Right lobe of liver (tissue), 6 donors: Measurements from ENCODE around the gene TMEM129. TPM values are rescaled to one million over a fixed set of nuclear protein-coding genes. Genes with fewer than 3 reads are reported as not detected.

Source experiments
- ATAC-seq, 4 donors: fragments of 200-7000 bp; cut with Tn5 transposase; one replicate each; pipeline ENCODE4 v1.9.1; 2020; ENCODE audit warnings: mild to moderate bottlenecking in 4 of 4, moderate library complexity in 4 of 4
- DNase-seq, 3 donors: peaks; one replicate each; pipeline ENCODE4 v3.0.0-alpha.2; 2020
- H3K27ac ChIP-seq, 3 donors: fragments of 200-600 bp; one replicate each; pipeline ENCODE4 v1.8.0; 2022
- H3K27me3 ChIP-seq, 2 donors: fragments of 200-600 bp; one replicate each; pipeline ENCODE4 v1.8.0; 2022
- H3K36me3 ChIP-seq, 4 donors: fragments of 200-600 bp; sonication (generic) in 1 of 4; one replicate each; pipeline versions ENCODE4 v1.5.1 to v1.8.0; 2017 to 2022; ENCODE audit warnings: control low read depth in 1 of 4
- H3K4me1 ChIP-seq, 4 donors: fragments of 200-600 bp; sonication (generic) in 1 of 4; one replicate each; pipeline versions ENCODE4 v1.5.1 to v1.8.0; 2017 to 2022; ENCODE audit warnings: control low read depth in 1 of 4
- H3K4me3 ChIP-seq, 3 donors: fragments of 200-600 bp; one replicate each; pipeline ENCODE4 v1.8.0; 2022
- H3K9me3 ChIP-seq, 4 donors: fragments of 200-600 bp; sonication (generic) in 1 of 4; one replicate each; pipeline versions ENCODE4 v1.5.1 to v1.8.0; 2017 to 2022; ENCODE audit warnings: control low read depth in 1 of 4
- CTCF ChIP-seq, 4 donors: fragments of 200-600 bp in 3 of 4; fragments of 450-650 bp in 1 of 4; IDR thresholded peaks; one replicate each; pipeline versions ENCODE4 v1.5.1 to v1.8.0; 2016 to 2022; ENCODE audit warnings: antibody characterized with exemption in 4 of 4, mild to moderate bottlenecking in 2 of 4
- POLR2A ChIP-seq: fragments of 450-650 bp; IDR thresholded peaks from one replicate; pipeline ENCODE4 v1.6.1; 2017; ENCODE audit warnings: antibody characterized with exemption, mild to moderate bottlenecking
- WGBS: methylation state at CpG from one replicate; pipeline ENCODE4 v1.1.6; 2018; ENCODE audit warnings: low coverage, low lambda C conversion rate; ENCODE audit not compliant: insufficient coverage; ENCODE audit errors: missing lambda C conversion rate; 5-methylcytosine and 5-hydroxymethylcytosine counted together
- intact Hi-C, 2 donors: fragments of 100-400 bp; cut with DNase I; formaldehyde crosslinking; loops; one replicate each; pipeline versions ENCODE4 v1.11.2 to v1.14.1; 2022
- small RNA-seq, 2 experiments: library from RNA; depleted of rRNA; stranded (forward); fragments of <200 nt; gene quantifications; one replicate each; pipeline ENCODE3, GENCODE V24; 2016
- total RNA-seq, 6 experiments: library from RNA; depleted of rRNA in 2 of 6; stranded (reverse); fragments of >200 nt in 2 of 6; fragmentation: NEBNext Ultra II Directional in 3 of 6; extraction: Animal tissue kit (Norgen Biotek cat#: 25700) in 3 of 6; gene quantifications; one replicate each; pipeline versions ENCODE4 v1.1.0 to v1.2.4, GENCODE V29; 2016 to 2023
- donor health status: DM: no; HTN: yes; CAD: no.
- donor health status: DM: no; HTN: no; CAD: no.
- donor health status: DM: no; HTN: no; CAD: no.
- donor health status: DM: no; HTN: yes; CAD: no.
- donor health status: DM: no; HTN: yes; CAD: no.

The TMEM129 gene
- total RNA-seq, 6 experiments from 2014 or later: 13.8 to 51.0 (median 25.4) TPM

GRCh38 chr4:1668488-1668840, 52.7 kb downstream of the TMEM129 start:
- TF ChIP-seq CTCF (IDR thresholded peaks at IDR 0.05): no peak
- no peak for TF ChIP-seq POLR2A
- DNase-seq (no peak), ATAC-seq (no peak)
- Histone ChIP-seq H3K4me1 (no peaks in the 10 kb centered on the region), H3K9me3 (no peaks in the 10 kb centered on the region), H3K27me3 (no peaks in the 10 kb centered on the region), H3K27ac (no peak overlapping the region), H3K4me3 (no peak overlapping the region), H3K36me3 (no peaks in the 10 kb centered on the region)
- intact Hi-C loops: no loop called here
- 86% methylated on average over 1 of the region's 8 CpGs for WGBS

GRCh38 chr4:1667273-1667672, 53.9 kb downstream of the TMEM129 start:
- TF ChIP-seq CTCF (IDR thresholded peaks at IDR 0.05): no peak
- no peak for TF ChIP-seq POLR2A
- intact Hi-C loops: no loop called here

GRCh38 chr4:1666391-1666790, 54.7 kb downstream of the TMEM129 start:
- TF ChIP-seq POLR2A (no peak), CTCF (IDR thresholded peaks at IDR 0.05) (no peak)
- ATAC-seq (no peak), DNase-seq (no peak)
- no peaks in the 10 kb centered on the region for H3K36me3 ChIP-seq
- H3K4me3 ChIP-seq: no peak overlapping the region
- WGBS: 93% methylated on average over 3 of the region's 12 CpGs
- no peaks in the 10 kb centered on the region for H3K9me3 ChIP-seq
- intact Hi-C loops: no loop called here
- no peaks in the 10 kb centered on the region for H3K4me1 ChIP-seq
- no peak overlapping the region for H3K27ac ChIP-seq
- H3K27me3 ChIP-seq: no peaks in the 10 kb centered on the region

More at GRCh38 chr4:1667273-1667672, 53.9 kb downstream of the TMEM129 start:
- Histone ChIP-seq H3K9me3 (no peaks in the 10 kb centered on the region), H3K4me1 (no peaks in the 10 kb centered on the region), H3K27me3 (no peaks in the 10 kb centered on the region), H3K4me3 (no peak overlapping the region), H3K36me3 (no peaks in the 10 kb centered on the region), H3K27ac (no peak overlapping the region)
- ATAC-seq (no peak), DNase-seq (no peak)
- WGBS: 100% methylated on average over 1 of the region's 15 CpGs

Small RNA genes lying within 50 kb of the gene (small RNA-seq; reads per million reads assigned to genes)
- 0 reads per million in 2 experiments for gene RF00019

Other genes with a start within 250 kb of the TMEM129 start
- gene FAM53A, start 37.0 kb downstream of the TMEM129 start, total RNA-seq: 1 to 10 TPM in 2 of 6 experiments, under 1 TPM in 4; 0.56 to 3.5 (median 0.74) TPM
- 10 to 100 TPM; 13.1 to 30.8 (median 14.7) TPM for gene SLBP, start 9.0 kb downstream of the TMEM129 start, total RNA-seq
- 1 to 10 TPM; 2.2 to 5.7 (median 4.8) TPM for gene TACC3, start 198 bp upstream of the TMEM129 start, total RNA-seq
- 10 to 100 TPM; 14.3 to 30.0 (median 25.7) TPM for gene FGFR3, start 72.0 kb upstream of the TMEM129 start, total RNA-seq
- 10 to 100 TPM; 18.1 to 31.0 (median 25.6) TPM for gene LETM1, start 134.8 kb upstream of the TMEM129 start, total RNA-seq
- 10 to 100 TPM; 11.4 to 19.4 (median 14.0) TPM for gene NSD2, start 150.1 kb upstream of the TMEM129 start, total RNA-seq